Thyroid gland (tissue), 4 donors: ENCODE results near the gene KIAA1549. TPM values are rescaled to one million over a fixed set of nuclear protein-coding genes. Genes with fewer than 3 reads are reported as not detected.

Source experiments
- DNase-seq, 2 donors: peaks; one replicate each; pipeline ENCODE4 v3.0.0-alpha.2; 2019
- H3K27ac ChIP-seq, 3 donors: fragments of 200-600 bp; sonication (generic); 1 replicate in 2 of 3; 2 replicates in 1 of 3; pipeline ENCODE4 v1.5.1; 2016 to 2019; ENCODE audit warnings: mild to moderate bottlenecking in 1 of 3, moderate library complexity in 1 of 3
- H3K27me3 ChIP-seq: fragments of 200-600 bp; sonication (generic); one replicate; pipeline ENCODE4 v1.5.1; 2019
- H3K36me3 ChIP-seq, 2 donors: fragments of 200-600 bp; sonication (generic); one replicate each; pipeline ENCODE4 v1.5.1; 2016 to 2019
- H3K4me1 ChIP-seq, 2 donors: fragments of 200-600 bp; sonication (generic); one replicate each; pipeline ENCODE4 v1.5.1; 2017 to 2019
- H3K4me3 ChIP-seq, 3 donors: fragments of 200-600 bp; sonication (generic); replicated peaks in 1 of 3; 1 replicate in 2 of 3; 2 replicates in 1 of 3; pipeline ENCODE4 v1.5.1; 2016; ENCODE audit warnings: mild to moderate bottlenecking in 1 of 3
- H3K9me3 ChIP-seq: fragments of 200-600 bp; sonication (generic); one replicate; pipeline ENCODE4 v1.5.1; 2017
- POLR2A ChIP-seq, 2 donors: fragments of 450-650 bp; IDR thresholded peaks; one replicate each; pipeline ENCODE4 v1.6.1; 2017; ENCODE audit warnings: antibody characterized with exemption in 2 of 2, mild to moderate bottlenecking in 2 of 2, moderate library complexity in 1 of 2
- WGBS, 2 donors: methylation state at CpG; one replicate each; pipeline ENCODE4 v1.1.5; 2017; 5-methylcytosine and 5-hydroxymethylcytosine counted together
- intact Hi-C: fragments of 100-400 bp; cut with DNase I; formaldehyde crosslinking; loops from one replicate; pipeline ENCODE4 v1.15.1; 2023
- total RNA-seq, 4 donors: library from RNA; depleted of rRNA; stranded (reverse); fragments of >200 nt; gene quantifications; one replicate each; pipeline ENCODE4 v1.2.3, GENCODE V29; 2016
- TF ChIP-seq, protein P1 (sequence below), 6 experiments: fragments of 200-600 bp in 3 of 6; fragments of 450-650 bp in 3 of 6; sonication (generic) in 3 of 6; IDR thresholded peaks; one replicate each; pipeline ENCODE4 v1.5.1; 2016 to 2019; ENCODE audit warnings: antibody characterized with exemption in 6 of 6, mild to moderate bottlenecking in 2 of 6, inconsistent platforms in 1 of 6, moderate library complexity in 1 of 6

KIAA1549 gene
- total RNA-seq, 4 donors from 2014 or later: 1.2 to 3.9 (median 2.6) TPM

DNA sequence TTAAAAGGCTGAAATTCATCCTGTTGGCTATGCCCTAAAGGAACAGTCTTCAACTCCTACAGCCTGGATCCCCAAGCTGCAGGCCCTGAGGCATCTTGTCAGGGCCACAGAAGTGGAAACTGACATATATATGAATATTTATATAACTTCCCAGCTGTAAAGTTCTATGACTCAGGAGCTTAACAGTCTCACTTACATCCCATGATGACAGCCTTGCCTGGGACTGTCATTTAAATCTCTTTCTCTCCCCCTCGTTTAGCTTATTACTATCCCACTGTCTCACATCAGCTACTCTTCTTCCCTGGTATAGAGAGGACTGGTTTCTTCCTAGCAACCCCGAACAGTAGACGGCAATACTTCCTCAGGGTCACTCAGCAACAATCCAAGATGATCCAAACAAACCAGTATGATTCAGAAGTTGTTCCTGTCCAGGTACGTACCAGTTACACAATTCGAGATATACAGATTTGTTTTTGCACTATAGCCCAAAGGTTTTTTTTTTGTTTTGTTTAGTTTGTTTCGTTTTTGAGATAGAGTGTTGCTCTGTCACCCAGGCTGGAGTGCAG, 22.7 kb downstream of the KIAA1549 start:
- WGBS, 2 donors: 61 to 81% methylated on average over 6 of the region's 6 CpGs
- Histone ChIP-seq H3K9me3 (no peaks in the 10 kb centered on the region), H3K4me1 (peaks cover 15 to 20% of the 10 kb centered on the region in 2 donors), H3K4me3 (no peak overlapping the region), H3K27me3 (no peaks in the 10 kb centered on the region), H3K36me3 (no peaks in the 10 kb centered on the region), H3K27ac (no peak overlapping the region)
- intact Hi-C loops: no loop called here
- DNase-seq: no peak
- no peak for TF ChIP-seq POLR2A (IDR thresholded peaks at IDR 0.05)
- TF ChIP-seq, protein P1, sequence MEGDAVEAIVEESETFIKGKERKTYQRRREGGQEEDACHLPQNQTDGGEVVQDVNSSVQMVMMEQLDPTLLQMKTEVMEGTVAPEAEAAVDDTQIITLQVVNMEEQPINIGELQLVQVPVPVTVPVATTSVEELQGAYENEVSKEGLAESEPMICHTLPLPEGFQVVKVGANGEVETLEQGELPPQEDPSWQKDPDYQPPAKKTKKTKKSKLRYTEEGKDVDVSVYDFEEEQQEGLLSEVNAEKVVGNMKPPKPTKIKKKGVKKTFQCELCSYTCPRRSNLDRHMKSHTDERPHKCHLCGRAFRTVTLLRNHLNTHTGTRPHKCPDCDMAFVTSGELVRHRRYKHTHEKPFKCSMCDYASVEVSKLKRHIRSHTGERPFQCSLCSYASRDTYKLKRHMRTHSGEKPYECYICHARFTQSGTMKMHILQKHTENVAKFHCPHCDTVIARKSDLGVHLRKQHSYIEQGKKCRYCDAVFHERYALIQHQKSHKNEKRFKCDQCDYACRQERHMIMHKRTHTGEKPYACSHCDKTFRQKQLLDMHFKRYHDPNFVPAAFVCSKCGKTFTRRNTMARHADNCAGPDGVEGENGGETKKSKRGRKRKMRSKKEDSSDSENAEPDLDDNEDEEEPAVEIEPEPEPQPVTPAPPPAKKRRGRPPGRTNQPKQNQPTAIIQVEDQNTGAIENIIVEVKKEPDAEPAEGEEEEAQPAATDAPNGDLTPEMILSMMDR (IDR thresholded peaks at IDR 0.05): no peak

DNA sequence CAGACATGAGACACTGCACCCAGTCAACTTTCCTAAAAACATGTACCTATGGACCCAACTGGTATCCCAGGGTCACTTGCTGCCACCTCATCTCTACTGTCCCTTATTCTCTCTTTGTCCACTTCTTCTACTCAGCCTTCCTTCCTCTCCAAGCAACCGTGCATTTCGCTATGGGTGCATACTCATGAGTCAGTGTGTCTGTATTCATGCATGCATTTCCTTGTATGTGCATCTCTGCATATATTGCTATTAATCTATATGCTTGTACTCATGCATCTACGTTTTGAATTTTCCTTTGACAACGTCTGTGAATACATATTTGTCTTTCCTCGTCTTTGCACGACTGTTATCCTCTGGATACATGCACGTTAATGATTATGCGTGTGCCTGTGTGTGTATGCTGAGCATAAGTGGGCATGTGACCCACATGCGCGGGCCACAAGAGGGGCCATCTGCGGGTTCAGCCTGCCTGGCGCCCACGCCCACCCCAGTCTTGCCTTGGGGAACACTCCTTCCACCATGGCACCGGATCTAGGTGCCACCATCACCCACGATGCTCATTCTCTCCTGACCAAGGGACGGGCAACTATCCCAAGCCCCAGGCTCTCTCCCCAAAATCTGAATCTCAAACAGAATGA, 23.3 kb downstream of the KIAA1549 start:
- TF ChIP-seq POLR2A (IDR thresholded peaks at IDR 0.05): no peak
- TF ChIP-seq, protein P1 (IDR thresholded peaks at IDR 0.05): no peak
- Histone ChIP-seq H3K4me1 (peaks cover 10 to 20% of the 10 kb centered on the region in 2 donors), H3K27me3 (no peaks in the 10 kb centered on the region), H3K36me3 (no peaks in the 10 kb centered on the region), H3K9me3 (no peaks in the 10 kb centered on the region), H3K4me3 (no peak overlapping the region), H3K27ac (no peak overlapping the region)
- WGBS, 2 donors: 94 to 96% methylated on average over 16 of the region's 16 CpGs
- DNase-seq: no peak
- intact Hi-C loops: no loop called here

DNA sequence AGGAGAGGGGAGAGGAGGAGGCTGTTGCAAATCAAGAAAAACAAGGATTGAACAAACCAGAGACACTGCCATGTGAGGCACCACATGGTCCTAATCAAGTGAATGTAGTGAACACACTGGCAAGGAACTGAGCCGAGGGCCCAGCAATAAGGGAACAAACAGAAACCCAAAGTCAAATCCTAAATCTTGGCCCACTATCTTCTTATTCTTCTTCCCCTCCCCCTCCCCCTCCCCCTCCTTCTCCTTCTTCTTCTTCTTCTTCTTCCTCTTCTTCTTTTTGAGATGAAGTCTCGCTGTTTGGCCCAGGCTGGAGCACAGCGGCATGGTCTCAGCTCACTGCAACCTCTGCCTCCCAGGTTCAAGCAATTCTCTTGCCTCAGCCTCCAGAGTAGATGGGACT, 24.0 kb downstream of the KIAA1549 start:
- H3K4me3 ChIP-seq: no peak overlapping the region
- no peak for TF ChIP-seq POLR2A (IDR thresholded peaks at IDR 0.05)
- TF ChIP-seq, protein P1 (IDR thresholded peaks at IDR 0.05): no peak

DNA sequence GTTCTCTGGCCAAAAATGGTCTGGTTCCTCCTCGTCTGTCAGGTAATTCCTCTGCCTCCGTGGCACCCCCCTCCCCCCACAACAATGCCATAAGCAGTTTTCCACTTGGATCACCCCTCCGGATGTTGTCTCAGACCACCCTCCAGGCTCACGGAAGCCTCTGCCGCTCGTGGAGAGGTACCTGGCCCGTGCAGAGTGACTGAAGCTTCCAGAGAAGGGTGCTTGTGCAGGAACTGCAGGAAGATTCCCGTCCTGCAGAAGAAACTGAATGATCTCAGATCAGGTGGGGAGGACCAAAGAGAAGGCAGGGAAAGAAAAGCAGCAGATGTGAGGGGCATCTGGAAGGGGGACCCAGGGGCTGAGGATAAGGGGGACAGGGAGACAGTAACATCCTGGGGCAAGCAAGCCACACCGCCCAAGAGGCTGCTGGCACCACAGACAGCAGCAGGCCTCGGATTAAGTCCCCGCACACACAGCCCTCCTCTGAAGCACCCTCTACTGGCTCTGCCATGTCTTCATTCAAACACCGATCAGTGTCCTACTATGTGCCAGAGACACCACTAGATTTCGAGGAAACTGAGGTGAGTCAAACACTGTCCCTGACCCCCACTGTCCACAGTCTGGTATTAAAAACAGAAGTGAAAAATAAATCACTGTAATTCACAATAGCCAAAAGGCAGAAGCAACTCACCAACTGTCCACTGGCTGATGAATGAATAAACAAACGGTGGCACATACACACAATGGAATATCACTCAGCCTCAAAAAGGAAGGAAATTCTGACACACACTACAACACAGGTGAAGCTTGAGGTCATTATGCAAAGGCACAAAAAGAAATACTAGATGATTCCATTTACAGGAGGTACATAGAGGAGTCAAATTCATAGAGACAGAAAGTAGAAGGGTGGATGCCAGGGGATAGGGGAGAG, 26.4 kb downstream of the KIAA1549 start:
- 72 to 77% methylated on average over 14 of the region's 14 CpGs for WGBS, 2 donors
- H3K27ac ChIP-seq: no peak overlapping the region
- no peaks in the 10 kb centered on the region for H3K36me3 ChIP-seq
- intact Hi-C loops: no loop called here
- DNase-seq: no peak
- H3K4me1 ChIP-seq: peaks cover 7% of the 10 kb centered on the region in 2 donors
- H3K27me3 ChIP-seq: no peaks in the 10 kb centered on the region
- H3K9me3 ChIP-seq: no peaks in the 10 kb centered on the region
- no peak overlapping the region for H3K4me3 ChIP-seq
- TF ChIP-seq, protein P1 (IDR thresholded peaks at IDR 0.05): no peak
- no peak for TF ChIP-seq POLR2A (IDR thresholded peaks at IDR 0.05)

More for the DNA sequence above, 24.0 kb downstream of the KIAA1549 start:
- Histone ChIP-seq H3K27ac (no peak overlapping the region), H3K36me3 (no peaks in the 10 kb centered on the region), H3K4me1 (peaks cover 4 to 16% of the 10 kb centered on the region in 2 donors), H3K9me3 (no peaks in the 10 kb centered on the region), H3K27me3 (no peaks in the 10 kb centered on the region)
- 95 to 99% methylated on average over 3 of the region's 3 CpGs for WGBS, 2 donors
- DNase-seq: no peak
- intact Hi-C loops: no loop called here
